ENCODE measurements around the gene NOX5. TPM values are rescaled to one million over a fixed set of nuclear protein-coding genes. Genes with fewer than 3 reads are reported as not detected.

The NOX5 gene
- total RNA-seq, 1 donor from 2014 or later: not detected

DNA sequence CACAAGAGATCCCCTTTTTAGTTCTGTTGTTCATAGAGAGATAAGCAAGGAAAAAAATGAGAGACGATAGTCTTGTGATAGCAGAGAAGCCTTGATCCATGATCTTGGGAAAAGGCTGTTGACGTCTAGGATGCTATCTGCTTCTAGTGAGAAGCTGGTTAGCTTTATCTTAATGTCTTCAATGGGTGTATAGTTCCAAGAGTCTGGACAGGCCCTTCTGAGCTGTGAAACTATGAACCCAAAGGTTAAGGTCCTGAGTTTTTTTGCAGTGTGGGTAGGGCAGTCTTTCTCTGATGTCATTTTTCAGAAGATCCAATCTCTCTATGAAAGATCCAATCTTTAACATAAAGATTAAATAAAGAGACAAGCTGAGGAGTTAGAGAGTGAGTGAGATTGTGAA, 10.5 kb upstream of the NOX5 start:
- Mint-ChIP-seq H3K4me1 (ENCODE audit: unreplicated experiment) (peaks cover 5% of the 10 kb centered on the region), H3K27ac (ENCODE audit: unreplicated experiment) (no peak overlapping the region), H3K36me3 (ENCODE audit: unreplicated experiment) (peaks cover 5% of the 10 kb centered on the region), H3K27me3 (ENCODE audit: unreplicated experiment) (peaks cover 41% of the 10 kb centered on the region), H3K9me3 (ENCODE audit: unreplicated experiment) (peaks cover 24% of the 10 kb centered on the region), H3K4me3 (ENCODE audit: unreplicated experiment) (no peak overlapping the region)
- TF ChIP-seq, protein P1, sequence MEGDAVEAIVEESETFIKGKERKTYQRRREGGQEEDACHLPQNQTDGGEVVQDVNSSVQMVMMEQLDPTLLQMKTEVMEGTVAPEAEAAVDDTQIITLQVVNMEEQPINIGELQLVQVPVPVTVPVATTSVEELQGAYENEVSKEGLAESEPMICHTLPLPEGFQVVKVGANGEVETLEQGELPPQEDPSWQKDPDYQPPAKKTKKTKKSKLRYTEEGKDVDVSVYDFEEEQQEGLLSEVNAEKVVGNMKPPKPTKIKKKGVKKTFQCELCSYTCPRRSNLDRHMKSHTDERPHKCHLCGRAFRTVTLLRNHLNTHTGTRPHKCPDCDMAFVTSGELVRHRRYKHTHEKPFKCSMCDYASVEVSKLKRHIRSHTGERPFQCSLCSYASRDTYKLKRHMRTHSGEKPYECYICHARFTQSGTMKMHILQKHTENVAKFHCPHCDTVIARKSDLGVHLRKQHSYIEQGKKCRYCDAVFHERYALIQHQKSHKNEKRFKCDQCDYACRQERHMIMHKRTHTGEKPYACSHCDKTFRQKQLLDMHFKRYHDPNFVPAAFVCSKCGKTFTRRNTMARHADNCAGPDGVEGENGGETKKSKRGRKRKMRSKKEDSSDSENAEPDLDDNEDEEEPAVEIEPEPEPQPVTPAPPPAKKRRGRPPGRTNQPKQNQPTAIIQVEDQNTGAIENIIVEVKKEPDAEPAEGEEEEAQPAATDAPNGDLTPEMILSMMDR (IDR thresholded peaks at IDR 0.05): no peak
- peak; percentile 3 for DNase-seq (ENCODE audit: extremely low spot score, unreplicated experiment)

DNA sequence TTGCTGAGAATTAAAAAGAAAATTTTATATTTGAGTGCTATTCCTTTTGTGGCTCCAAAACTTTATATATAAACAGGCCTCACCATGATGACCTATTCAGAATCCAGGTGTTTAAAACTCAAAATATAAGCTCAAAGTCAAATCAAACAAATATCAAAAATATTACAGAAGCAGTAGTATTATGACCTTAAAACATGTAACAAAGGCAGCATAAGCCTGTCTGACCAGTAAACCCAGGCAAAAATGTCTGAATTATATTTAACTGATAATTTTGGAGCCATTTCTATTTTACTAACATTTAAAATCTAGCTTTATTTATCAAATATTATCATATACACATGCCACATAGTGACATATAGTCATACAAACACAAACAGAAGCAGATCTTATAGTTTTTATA, 6.4 kb upstream of the NOX5 start:
- Mint-ChIP-seq H3K4me1 (ENCODE audit: unreplicated experiment) (peaks cover 6% of the 10 kb centered on the region), H3K4me3 (ENCODE audit: unreplicated experiment) (no peak overlapping the region), H3K27ac (ENCODE audit: unreplicated experiment) (no peak overlapping the region), H3K9me3 (ENCODE audit: unreplicated experiment) (peaks cover 31% of the 10 kb centered on the region), H3K36me3 (ENCODE audit: unreplicated experiment) (peaks cover 7% of the 10 kb centered on the region), H3K27me3 (ENCODE audit: unreplicated experiment) (peaks cover 27% of the 10 kb centered on the region)
- TF ChIP-seq, protein P1 (IDR thresholded peaks at IDR 0.05): no peak
- DNase-seq (ENCODE audit: extremely low spot score, unreplicated experiment): no peak

DNA sequence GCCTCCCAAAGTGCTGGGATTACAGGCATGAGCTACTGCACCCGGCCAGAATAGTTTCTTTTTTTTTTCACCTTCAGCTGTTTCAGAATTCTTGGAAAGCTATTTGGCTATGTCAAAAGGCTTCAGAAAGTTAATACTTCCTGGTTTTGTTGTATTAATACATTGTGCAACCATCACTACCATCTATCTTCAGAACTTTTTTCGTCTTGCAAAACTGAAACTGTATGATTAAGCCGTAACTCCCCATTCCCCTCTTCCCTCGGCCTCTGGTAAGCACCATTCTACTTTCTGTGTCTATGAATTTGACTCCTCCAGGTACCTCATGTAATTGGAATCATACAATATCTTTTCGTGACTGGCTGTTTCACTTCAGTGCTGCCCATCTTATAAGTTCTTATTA, 5.2 kb upstream of the NOX5 start:
- Mint-ChIP-seq H3K4me1 (ENCODE audit: unreplicated experiment) (peaks cover 6% of the 10 kb centered on the region), H3K9me3 (ENCODE audit: unreplicated experiment) (peaks cover 31% of the 10 kb centered on the region), H3K36me3 (ENCODE audit: unreplicated experiment) (peaks cover 7% of the 10 kb centered on the region), H3K27ac (ENCODE audit: unreplicated experiment) (no peak overlapping the region), H3K27me3 (ENCODE audit: unreplicated experiment) (peaks cover 23% of the 10 kb centered on the region), H3K4me3 (ENCODE audit: unreplicated experiment) (no peak overlapping the region)
- TF ChIP-seq, protein P1 (IDR thresholded peaks at IDR 0.05): no peak
- DNase-seq (ENCODE audit: extremely low spot score, unreplicated experiment): no peak

- peak; percentile 5 for DNase-seq (ENCODE audit: extremely low spot score, unreplicated experiment)
- TF ChIP-seq, protein P1 (IDR thresholded peaks at IDR 0.05): no peak
- Mint-ChIP-seq H3K27me3 (ENCODE audit: unreplicated experiment) (peaks cover 21% of the 10 kb centered on the region), H3K27ac (ENCODE audit: unreplicated experiment) (no peak overlapping the region), H3K36me3 (ENCODE audit: unreplicated experiment) (peaks cover 7% of the 10 kb centered on the region), H3K9me3 (ENCODE audit: unreplicated experiment) (peaks cover 21% of the 10 kb centered on the region), H3K4me3 (ENCODE audit: unreplicated experiment) (no peak overlapping the region), H3K4me1 (ENCODE audit: unreplicated experiment) (peaks cover 6% of the 10 kb centered on the region)
Observed at GRCh38 chr15:69011641-69012040, 2.9 kb upstream of the NOX5 start.

- H3K36me3 Mint-ChIP-seq (ENCODE audit: unreplicated experiment): peaks cover 7% of the 10 kb centered on the region
- peaks cover 21% of the 10 kb centered on the region for H3K27me3 Mint-ChIP-seq (ENCODE audit: unreplicated experiment)
- H3K27ac Mint-ChIP-seq (ENCODE audit: unreplicated experiment): no peak overlapping the region
Observed at GRCh38 chr15:69012761-69013364, 1.6 kb upstream of the NOX5 start.

More at GRCh38 chr15:69012761-69013364, 1.6 kb upstream of the NOX5 start:
- peak; percentile 17 for DNase-seq (ENCODE audit: extremely low spot score, unreplicated experiment)
- peaks cover 17% of the 10 kb centered on the region for H3K9me3 Mint-ChIP-seq (ENCODE audit: unreplicated experiment)
- H3K4me3 Mint-ChIP-seq (ENCODE audit: unreplicated experiment): no peak overlapping the region
- TF ChIP-seq, protein P1 (IDR thresholded peaks at IDR 0.05): no peak
- H3K4me1 Mint-ChIP-seq (ENCODE audit: unreplicated experiment): peaks cover 6% of the 10 kb centered on the region

All from osteocyte (in vitro differentiated cells).